T-helper 1 cell treated with Interleukin-12 subunit alpha and Interleukin-12 subunit beta and Interleukin-4 antibody, amounts not matched to agents 30 ng/mL and 1 ng/mL, for 36 hours (primary cell): ENCODE results near the gene MCMBP. TPM values are rescaled to one million over a fixed set of nuclear protein-coding genes. Genes with fewer than 3 reads are reported as not detected.

ENCODE experiments used
- intact Hi-C: fragments of 100-400 bp; cut with micrococcal nuclease; formaldehyde crosslinking; loops from one replicate; pipeline ENCODE4 v1.15.1; 2024
- total RNA-seq: library from RNA; stranded (reverse); gene quantifications from 2 replicates; pipeline ENCODE4 v1.2.3, GENCODE V29; 2022

MCMBP gene
- total RNA-seq, 1 donor from 2014 or later: 84.2 TPM

- intact Hi-C loops: no loop called here
Observed at GRCh38 chr10:119834188-119834587, 38.5 kb downstream of the MCMBP start.

GRCh38 chr10:119832951-119833350 lies 39.7 kb downstream of the MCMBP start:
- intact Hi-C loops: no loop called here

- intact Hi-C loops: no loop called here
Observed at GRCh38 chr10:119831656-119832055, 41.0 kb downstream of the MCMBP start.

GRCh38 chr10:119830851-119831250 lies 41.8 kb downstream of the MCMBP start:
- intact Hi-C loops: no loop called here

GRCh38 chr10:119829429-119829828 lies 43.2 kb downstream of the MCMBP start:
- intact Hi-C loops: no loop called here

GRCh38 chr10:119827430-119827829 lies 45.2 kb downstream of the MCMBP start:
- intact Hi-C loops: no loop called here

GRCh38 chr10:119826771-119827170 lies 45.9 kb downstream of the MCMBP start:
- intact Hi-C loops: no loop called here

- intact Hi-C loops: no loop called here
Observed at GRCh38 chr10:119824299-119824698, 48.3 kb downstream of the MCMBP start.

- intact Hi-C loops: no loop called here
Observed at GRCh38 chr10:119821182-119821581, 51.5 kb downstream of the MCMBP start.

- intact Hi-C loops: no loop called here
Observed at GRCh38 chr10:119818889-119819270, 53.8 kb downstream of the MCMBP start.

- intact Hi-C loops: no loop called here
Observed at GRCh38 chr10:119817991-119818888, 54.4 kb downstream of the MCMBP start.

- intact Hi-C loops: no loop called here
Observed at GRCh38 chr10:119815671-119816070, 57.0 kb downstream of the MCMBP start.

- intact Hi-C loops: no loop called here
Observed at GRCh38 chr10:119812684-119813083, 60.0 kb downstream of the MCMBP start.

GRCh38 chr10:119811122-119811521 lies 61.5 kb downstream of the MCMBP start:
- intact Hi-C loops: no loop called here

- intact Hi-C loops: no loop called here
Observed at GRCh38 chr10:119807960-119808697, 64.5 kb downstream of the MCMBP start.

- intact Hi-C loops: no loop called here
Observed at GRCh38 chr10:119806334-119807130, 66.1 kb downstream of the MCMBP start.

- intact Hi-C loops: no loop called here
Observed at GRCh38 chr10:119805702-119806230, 66.9 kb downstream of the MCMBP start.

- intact Hi-C loops: no loop called here
Observed at GRCh38 chr10:119803264-119803663, 69.4 kb downstream of the MCMBP start.

GRCh38 chr10:119801998-119802538 lies 70.6 kb downstream of the MCMBP start:
- intact Hi-C loops: no loop called here

- intact Hi-C loops: no loop called here
Observed at GRCh38 chr10:119801176-119801575, 71.5 kb downstream of the MCMBP start.

- intact Hi-C loops: no loop called here
Observed at GRCh38 chr10:119796039-119796438, 76.6 kb downstream of the MCMBP start.
